Measurements from ENCODE around the gene POTEI.
"Not testable (repeated sequence)": the region's sequence is repeated elsewhere in the genome, so short reads cannot be mapped to it uniquely, and the experiment has no call there.

DNA sequence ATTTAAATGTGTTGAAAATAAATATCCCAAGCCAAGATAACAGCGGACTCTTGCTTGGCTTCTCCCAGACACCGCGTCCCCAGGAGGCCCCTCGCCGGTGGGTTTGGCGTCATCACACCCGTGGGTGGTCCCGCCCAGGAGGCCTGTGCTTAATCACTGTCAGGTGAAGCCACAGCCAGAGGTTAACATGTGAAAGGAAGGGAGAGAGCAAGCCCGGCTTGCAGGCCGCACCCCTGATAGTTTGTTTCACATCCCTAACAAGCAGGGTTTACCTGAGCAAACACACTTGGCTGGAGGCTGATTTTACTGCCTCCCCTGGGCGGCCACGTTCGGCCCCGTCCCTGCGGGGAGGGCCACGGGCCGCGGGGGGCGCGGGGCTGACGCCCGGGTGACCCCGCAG lies 13.3 kb upstream of the POTEI start:
- TF ChIP-seq TAF1 (IDR thresholded peaks at IDR 0.05; ENCODE audit: borderline replicate concordance, low read depth, low read length); POLR2A (IDR thresholded peaks at IDR 0.05; ENCODE audit: low read depth, low read length): not testable (repeated sequence)

All from GM12892 (cell line).